Erythroblast (primary cell): ENCODE results near the gene CCNB1IP1.

Source experiments
- GATA1 ChIP-seq: IDR thresholded peaks from 2 replicates; pipeline ENCODE4 v1.6.1; 2011; ENCODE audit warnings: low read depth, mild to moderate bottlenecking, control low read depth, low read length, moderate library complexity
- POLR2A ChIP-seq: IDR thresholded peaks from 2 replicates; pipeline ENCODE4 v1.6.1; 2011; ENCODE audit warnings: mild to moderate bottlenecking, low read length

DNA sequence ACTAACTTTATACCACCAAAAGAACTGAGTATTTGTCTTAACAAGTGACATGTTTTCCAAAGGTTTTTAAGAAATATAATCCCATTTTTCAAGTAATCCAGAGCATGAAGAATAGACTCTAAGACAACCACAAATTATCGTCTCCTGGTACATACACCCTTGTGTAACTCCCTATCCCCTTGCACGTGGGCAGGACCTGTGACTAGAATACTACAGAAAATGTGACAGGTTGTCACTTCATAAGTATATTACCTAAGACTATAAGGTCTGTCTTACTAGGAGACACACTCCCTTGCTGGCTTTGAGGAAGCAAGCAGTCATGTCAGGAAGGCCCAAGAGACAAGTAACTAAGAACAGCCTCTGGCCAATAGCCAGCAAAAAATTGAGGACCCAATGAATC, 19.1 kb downstream of the CCNB1IP1 start:
- no peak for TF ChIP-seq POLR2A
- TF ChIP-seq GATA1 = no peak
